Measurements from ENCODE around the gene PXYLP1. TPM values are rescaled to one million over a fixed set of nuclear protein-coding genes. Genes with fewer than 3 reads are reported as not detected.

The PXYLP1 gene
- total and polyA plus RNA-seq, 2 experiments from 2014 or later: 15.8 to 18.7 TPM

GRCh38 chr3:141316851-141317250 is 85.2 kb downstream of the PXYLP1 start:
- H3K9me2 ChIP-seq (ENCODE audit: insufficient read depth): no peaks in the 10 kb centered on the region
- H3K9me3 ChIP-seq (ENCODE audit: low read depth): no peaks in the 10 kb centered on the region
- TF ChIP-seq EZH2 (IDR thresholded peaks at IDR 0.05; ENCODE audit: insufficient read depth, poor library complexity, severe bottlenecking) (no peak), EZH2phosphoT487 (IDR thresholded peaks at IDR 0.05; ENCODE audit: insufficient read depth, low read depth) (no peak)

GRCh38 chr3:141320399-141321108 is 88.9 kb downstream of the PXYLP1 start:
- Histone ChIP-seq H3F3A (ENCODE audit: insufficient read depth) (no peaks in the 10 kb centered on the region), H3K27me3 (replicated peaks; ENCODE audit: insufficient read depth) (no peaks in the 10 kb centered on the region), H3K9me2 (ENCODE audit: insufficient read depth) (no peaks in the 10 kb centered on the region), H3K9me3 (ENCODE audit: low read depth) (no peaks in the 10 kb centered on the region), H3K9ac (no peak overlapping the region), H3K4me2 (ENCODE audit: unreplicated experiment) (no peak overlapping the region), H3K4me1 (ENCODE audit: insufficient read depth) (no peaks in the 10 kb centered on the region; the same call in 1 of the 2 replicates), H3K36me3 (ENCODE audit: low read depth) (no peaks in the 10 kb centered on the region), H3K79me2 (ENCODE audit: insufficient read depth) (no peaks in the 10 kb centered on the region), H4K20me1 (ENCODE audit: insufficient read depth) (no peaks in the 10 kb centered on the region), H2AFZ (no peak overlapping the region), H3K27ac (no peak overlapping the region), H3K4me3 (no peak overlapping the region)
- DNase-seq: no peak
- TF ChIP-seq EZH2phosphoT487 (IDR thresholded peaks at IDR 0.05; ENCODE audit: insufficient read depth, low read depth): no peak
- in situ Hi-C loops (cut with MboI): loop anchor here (25.0 kb wide), 1 partner anchor 242 kb away; no protein-coding TSS in a partner anchor

More at GRCh38 chr3:141316851-141317250, 85.2 kb downstream of the PXYLP1 start:
- no peaks in the 10 kb centered on the region for H3K36me3 ChIP-seq (ENCODE audit: low read depth)
- no peaks in the 10 kb centered on the region for H3F3A ChIP-seq (ENCODE audit: insufficient read depth)
- DNase-seq: no peak
- H4K20me1 ChIP-seq (ENCODE audit: insufficient read depth): no peaks in the 10 kb centered on the region
- WGBS, 2 experiments (ENCODE audit: low coverage in 1 of 2, low lambda C conversion rate in 2 of 2, missing lambda C conversion rate in 2 of 2): 69 to 98% methylated on average over 1 of the region's 1 CpG
- H3K4me2 ChIP-seq (ENCODE audit: unreplicated experiment): no peak overlapping the region
- no peak overlapping the region for H3K4me3 ChIP-seq
- no peaks in the 10 kb centered on the region for H3K79me2 ChIP-seq (ENCODE audit: insufficient read depth)
- in situ Hi-C loops (cut with MboI): loop anchor here (10.0 to 25.0 kb wide), 2 partner anchors 138 to 245 kb away; no protein-coding TSS in a partner anchor
- H2AFZ ChIP-seq: no peak overlapping the region
- no peaks in the 10 kb centered on the region for H3K27me3 ChIP-seq (replicated peaks; ENCODE audit: insufficient read depth)
- no peak overlapping the region for H3K27ac ChIP-seq
- peaks cover 7% of the 10 kb centered on the region; the same call in 1 of the 2 replicates for H3K4me1 ChIP-seq (ENCODE audit: insufficient read depth)
- H3K9ac ChIP-seq: no peak overlapping the region

GRCh38 chr3:141321109-141321497 is 89.5 kb downstream of the PXYLP1 start:
- Histone ChIP-seq H3K27me3 (replicated peaks; ENCODE audit: insufficient read depth) (no peaks in the 10 kb centered on the region), H4K20me1 (ENCODE audit: insufficient read depth) (no peaks in the 10 kb centered on the region), H3K36me3 (ENCODE audit: low read depth) (no peaks in the 10 kb centered on the region), H3K9ac (no peak overlapping the region), H3K4me3 (no peak overlapping the region), H3K9me2 (ENCODE audit: insufficient read depth) (no peaks in the 10 kb centered on the region), H3K4me1 (ENCODE audit: insufficient read depth) (no peaks in the 10 kb centered on the region; the same call in 1 of the 2 replicates), H3F3A (ENCODE audit: insufficient read depth) (no peaks in the 10 kb centered on the region), H3K27ac (no peak overlapping the region), H3K9me3 (ENCODE audit: low read depth) (no peaks in the 10 kb centered on the region), H3K4me2 (ENCODE audit: unreplicated experiment) (no peak overlapping the region), H2AFZ (no peak overlapping the region), H3K79me2 (ENCODE audit: insufficient read depth) (no peaks in the 10 kb centered on the region)
- TF ChIP-seq EZH2 (IDR thresholded peaks at IDR 0.05; ENCODE audit: insufficient read depth, poor library complexity, severe bottlenecking) (no peak), EZH2phosphoT487 (IDR thresholded peaks at IDR 0.05; ENCODE audit: insufficient read depth, low read depth) (no peak)
- in situ Hi-C loops (cut with MboI): loop anchor here (25.0 kb wide), 1 partner anchor 241 kb away; no protein-coding TSS in a partner anchor
- no peak for DNase-seq
- WGBS, 2 experiments (ENCODE audit: low coverage in 1 of 2, low lambda C conversion rate in 2 of 2, missing lambda C conversion rate in 2 of 2): 88 to 94% methylated on average over 1 of the region's 1 CpG

- DNase-seq: no peak
- in situ Hi-C loops (cut with MboI): loop anchor here (25.0 kb wide), 1 partner anchor 238 kb away; no protein-coding TSS in a partner anchor
- 85 to 87% methylated on average over 4 of the region's 4 CpGs for WGBS, 2 experiments (ENCODE audit: low coverage in 1 of 2, low lambda C conversion rate in 2 of 2, missing lambda C conversion rate in 2 of 2)
- H2AFZ ChIP-seq: no peak overlapping the region
- no peaks in the 10 kb centered on the region for H3K9me3 ChIP-seq (ENCODE audit: low read depth)
- no peak overlapping the region for H3K9ac ChIP-seq
- TF ChIP-seq EZH2phosphoT487 (IDR thresholded peaks at IDR 0.05; ENCODE audit: insufficient read depth, low read depth) (no peak), EZH2 (IDR thresholded peaks at IDR 0.05; ENCODE audit: insufficient read depth, poor library complexity, severe bottlenecking) (no peak)
- H3K27ac ChIP-seq: no peak overlapping the region
- no peaks in the 10 kb centered on the region for H3K9me2 ChIP-seq (ENCODE audit: insufficient read depth)
- H3K79me2 ChIP-seq (ENCODE audit: insufficient read depth): no peaks in the 10 kb centered on the region
- no peaks in the 10 kb centered on the region for H3K36me3 ChIP-seq (ENCODE audit: low read depth)
- no peaks in the 10 kb centered on the region for H3K27me3 ChIP-seq (replicated peaks; ENCODE audit: insufficient read depth)
- H4K20me1 ChIP-seq (ENCODE audit: insufficient read depth): no peaks in the 10 kb centered on the region
- H3K4me3 ChIP-seq: no peak overlapping the region
- no peak overlapping the region for H3K4me2 ChIP-seq (ENCODE audit: unreplicated experiment)
- no peaks in the 10 kb centered on the region for H3F3A ChIP-seq (ENCODE audit: insufficient read depth)
- H3K4me1 ChIP-seq (ENCODE audit: insufficient read depth): no peaks in the 10 kb centered on the region; the same call in 1 of the 2 replicates
These were observed 92.5 kb downstream of the PXYLP1 start for GRCh38 chr3:141323936-141324704.

All from GM23248 (cell line).